Esophagus muscularis mucosa (tissue), 4 donors: ENCODE results near the gene ELP4.

Source experiments
- EP300 ChIP-seq: sonication (generic); formaldehyde crosslinking; IDR thresholded peaks from one replicate; pipeline ENCODE4 v1.6.1; 2017; ENCODE audit warnings: antibody characterized with exemption
- POLR2AphosphoS5 ChIP-seq, 2 donors: sonication (generic); formaldehyde crosslinking; IDR thresholded peaks; one replicate each; pipeline ENCODE4 v1.6.1; 2017; ENCODE audit warnings: antibody characterized with exemption in 2 of 2
- TF ChIP-seq, protein P1 (sequence below), 3 experiments: fragments of 200-600 bp in 2 of 3; fragments of 450-650 bp in 1 of 3; sonication (generic) in 2 of 3; IDR thresholded peaks; one replicate each; pipeline ENCODE4 v1.5.1; 2017 to 2019; ENCODE audit warnings: antibody characterized with exemption in 3 of 3, mild to moderate bottlenecking in 2 of 3, moderate library complexity in 1 of 3

DNA sequence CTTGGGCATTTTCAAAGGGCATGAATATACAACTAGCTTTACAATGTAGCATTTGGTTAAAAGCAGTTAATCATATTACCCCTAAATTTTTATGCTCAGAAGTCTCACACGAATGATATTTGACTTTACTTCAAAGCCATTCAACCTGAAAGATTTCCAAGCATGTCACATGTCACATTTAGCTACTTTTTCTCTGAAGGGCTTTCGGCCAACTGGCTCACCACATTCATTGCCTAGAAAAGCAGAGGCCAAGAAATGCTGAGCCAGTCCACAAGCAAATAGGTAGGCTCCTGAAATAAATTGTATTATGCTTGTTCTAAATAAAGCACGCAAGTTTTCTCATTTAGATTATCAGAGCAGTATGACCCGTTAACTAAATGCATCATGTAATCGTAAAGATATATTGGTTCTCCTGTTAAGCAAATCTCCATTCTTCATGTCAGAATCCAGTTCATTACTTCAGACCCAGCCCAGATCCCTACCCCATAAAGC lies 271.0 kb downstream of the ELP4 start:
- TF ChIP-seq, protein P1, sequence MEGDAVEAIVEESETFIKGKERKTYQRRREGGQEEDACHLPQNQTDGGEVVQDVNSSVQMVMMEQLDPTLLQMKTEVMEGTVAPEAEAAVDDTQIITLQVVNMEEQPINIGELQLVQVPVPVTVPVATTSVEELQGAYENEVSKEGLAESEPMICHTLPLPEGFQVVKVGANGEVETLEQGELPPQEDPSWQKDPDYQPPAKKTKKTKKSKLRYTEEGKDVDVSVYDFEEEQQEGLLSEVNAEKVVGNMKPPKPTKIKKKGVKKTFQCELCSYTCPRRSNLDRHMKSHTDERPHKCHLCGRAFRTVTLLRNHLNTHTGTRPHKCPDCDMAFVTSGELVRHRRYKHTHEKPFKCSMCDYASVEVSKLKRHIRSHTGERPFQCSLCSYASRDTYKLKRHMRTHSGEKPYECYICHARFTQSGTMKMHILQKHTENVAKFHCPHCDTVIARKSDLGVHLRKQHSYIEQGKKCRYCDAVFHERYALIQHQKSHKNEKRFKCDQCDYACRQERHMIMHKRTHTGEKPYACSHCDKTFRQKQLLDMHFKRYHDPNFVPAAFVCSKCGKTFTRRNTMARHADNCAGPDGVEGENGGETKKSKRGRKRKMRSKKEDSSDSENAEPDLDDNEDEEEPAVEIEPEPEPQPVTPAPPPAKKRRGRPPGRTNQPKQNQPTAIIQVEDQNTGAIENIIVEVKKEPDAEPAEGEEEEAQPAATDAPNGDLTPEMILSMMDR (IDR thresholded peaks at IDR 0.05) = no peak
- TF ChIP-seq EP300 = no peak
- TF ChIP-seq POLR2AphosphoS5 (IDR thresholded peaks at IDR 0.05) = no peak
